ENCODE data around the gene TMEM204. TPM values are rescaled to one million over a fixed set of nuclear protein-coding genes. Genes with fewer than 3 reads are reported as not detected.

Gene TMEM204
- total and polyA plus RNA-seq, 10 of the 15 experiments (the other 5 are each of a cell fraction or from before 2014, with no cell fraction given) = 0.05 to 0.30 (median 0.18) TPM; not detected in 7

- TF ChIP-seq, protein P1, sequence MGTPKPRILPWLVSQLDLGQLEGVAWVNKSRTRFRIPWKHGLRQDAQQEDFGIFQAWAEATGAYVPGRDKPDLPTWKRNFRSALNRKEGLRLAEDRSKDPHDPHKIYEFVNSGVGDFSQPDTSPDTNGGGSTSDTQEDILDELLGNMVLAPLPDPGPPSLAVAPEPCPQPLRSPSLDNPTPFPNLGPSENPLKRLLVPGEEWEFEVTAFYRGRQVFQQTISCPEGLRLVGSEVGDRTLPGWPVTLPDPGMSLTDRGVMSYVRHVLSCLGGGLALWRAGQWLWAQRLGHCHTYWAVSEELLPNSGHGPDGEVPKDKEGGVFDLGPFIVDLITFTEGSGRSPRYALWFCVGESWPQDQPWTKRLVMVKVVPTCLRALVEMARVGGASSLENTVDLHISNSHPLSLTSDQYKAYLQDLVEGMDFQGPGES (IDR thresholded peaks at IDR 0.05) = no peak
- TF ChIP-seq IRF5 (IDR thresholded peaks at IDR 0.05; ENCODE audit: borderline replicate concordance) (no peak), NFYB (IDR thresholded peaks at IDR 0.05; ENCODE audit: insufficient read depth, low read depth, low read length) (no peak), EP300 (IDR thresholded peaks at IDR 0.05; ENCODE audit: borderline replicate concordance in 1 of 2, control insufficient read depth in 1 of 2, low read depth in 2 of 2, low read length in 2 of 2) (peak in 1 of 2 experiments; percentile 97; a peak in 2 of 4 replicates), EZH2 (IDR thresholded peaks at IDR 0.05; ENCODE audit: borderline replicate concordance, control insufficient read depth, low read depth, low read length) (no peak), CHD1 (IDR thresholded peaks at IDR 0.05; ENCODE audit: low read depth, low read length) (no peak)
These were observed 40.3 kb upstream of the TMEM204 start, which contains the start of gene TELO2 (continued) for GRCh38 chr16:1492923-1493745.

DNA sequence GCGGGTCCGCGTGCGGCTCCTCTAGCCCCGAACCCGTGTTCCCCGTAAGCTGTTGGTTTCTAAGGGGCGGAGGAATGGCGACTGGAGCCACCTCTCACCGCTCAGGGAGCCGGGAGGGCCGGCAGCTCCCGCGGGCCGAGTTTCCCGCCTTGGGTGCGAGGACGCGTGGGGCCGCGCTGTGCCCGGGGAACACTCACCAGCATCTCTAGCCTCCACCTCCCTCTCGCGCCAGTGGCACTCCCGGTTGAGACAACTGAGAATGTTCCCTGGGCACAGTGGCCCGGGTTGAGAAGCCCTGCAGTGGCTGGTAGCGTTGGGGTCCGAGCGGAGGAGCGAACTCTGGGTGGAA, 39.7 kb upstream of the TMEM204 start:
- Histone ChIP-seq H3K27me3 (replicated peaks in 1 of 2; ENCODE audit: control insufficient read depth in 2 of 2, insufficient read depth in 2 of 2, low read length in 1 of 2) (no peaks in the 10 kb centered on the region), H2AFZ (ENCODE audit: control insufficient read depth, low read depth, low read length) (peak overlapping the region; percentile 96), H3K36me3 (ENCODE audit: control insufficient read depth in 2 of 2, insufficient read depth in 2 of 2, low read length in 1 of 2) (peaks cover 3 to 7% of the 10 kb centered on the region in 2 experiments; a peak in 3 of 4 replicates), H3K9me3 (replicated peaks; ENCODE audit: control insufficient read depth, insufficient read depth, low read length) (no peaks in the 10 kb centered on the region), H3K79me2 (ENCODE audit: control insufficient read depth, insufficient read depth, low read length) (peaks cover 17% of the 10 kb centered on the region), H3K4me2 (ENCODE audit: control insufficient read depth, insufficient read depth) (peak overlapping the region; percentile 94), H3K4me1 (ENCODE audit: control insufficient read depth, insufficient read depth, low read length) (peaks cover 6% of the 10 kb centered on the region), H3K9ac (ENCODE audit: control insufficient read depth, insufficient read depth, low read length) (peak overlapping the region; percentile 92), H3K4me3 (peak overlapping the region; percentile 95), H4K20me1 (ENCODE audit: control insufficient read depth, insufficient read depth) (no peaks in the 10 kb centered on the region), H3K27ac (ENCODE audit: control insufficient read depth, insufficient read depth) (peak overlapping the region; percentile 94)
- ATAC-seq (peak; percentile 42), DNase-seq (ENCODE audit: low read depth, low spot score) (no peak), FAIRE-seq (no peak)
- ChIA-PET RAD21 (ENCODE audit: unreplicated experiment) (no interaction called here), SMC1A (ENCODE audit: uncharacterized antibody, unreplicated experiment) (interaction anchor here (1.2 kb wide), 1 partner anchor 9 kb away, joined by 3 read pairs; no protein-coding TSS in a partner anchor), CTCF (interaction anchor here (1.8 kb wide), 1 partner anchor 65 kb away, joined by 6 read pairs; no protein-coding TSS in a partner anchor), POLR2A (interaction anchor here (1.2 kb wide), 1 partner anchor 73 kb away, joined by 4 read pairs; the partner anchor contains the start of gene UQCC4)
- TSS peak; percentile 84 for BruUV-seq (replicated peaks)
- in situ Hi-C loops (cut with MboI) = no loop called here
- intact Hi-C loops (cut with micrococcal nuclease; ENCODE audit: unreplicated experiment) = no loop called here
- under 1% methylated on average over 30 of the region's 30 CpGs for WGBS (ENCODE audit: insufficient coverage, insufficient replicate concordance, low lambda C conversion rate, missing lambda C conversion rate)
- TF ChIP-seq, protein P2, sequence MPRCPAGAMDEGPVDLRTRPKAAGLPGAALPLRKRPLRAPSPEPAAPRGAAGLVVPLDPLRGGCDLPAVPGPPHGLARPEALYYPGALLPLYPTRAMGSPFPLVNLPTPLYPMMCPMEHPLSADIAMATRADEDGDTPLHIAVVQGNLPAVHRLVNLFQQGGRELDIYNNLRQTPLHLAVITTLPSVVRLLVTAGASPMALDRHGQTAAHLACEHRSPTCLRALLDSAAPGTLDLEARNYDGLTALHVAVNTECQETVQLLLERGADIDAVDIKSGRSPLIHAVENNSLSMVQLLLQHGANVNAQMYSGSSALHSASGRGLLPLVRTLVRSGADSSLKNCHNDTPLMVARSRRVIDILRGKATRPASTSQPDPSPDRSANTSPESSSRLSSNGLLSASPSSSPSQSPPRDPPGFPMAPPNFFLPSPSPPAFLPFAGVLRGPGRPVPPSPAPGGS (IDR thresholded peaks at IDR 0.05; ENCODE audit: borderline replicate concordance, insufficient read depth, low read depth, low read length, poor library complexity, severe bottlenecking) = no peak
- TF ChIP-seq NFIC (IDR thresholded peaks at IDR 0.05; ENCODE audit: low read depth, low read length) (no peak), CREM (IDR thresholded peaks at IDR 0.05; ENCODE audit: low read depth) (no peak), FOS (IDR thresholded peaks at IDR 0.05; ENCODE audit: borderline replicate concordance, extremely low read depth, insufficient read length) (no peak), ZBTB4 (CRISPR knock-in tag; IDR thresholded peaks at IDR 0.05) (no peak), POLR2AphosphoS2 (IDR thresholded peaks at IDR 0.05; ENCODE audit: low read depth, low read length) (no peak)
